CMK (cell line): ENCODE measurements around the gene DNAJB13.
A peak's percentile ranks its signal among the peaks of the same experiment; 100 is the strongest.
"Not testable (repeated sequence)": the region's sequence is repeated elsewhere in the genome, so short reads cannot be mapped to it uniquely, and the experiment has no call there.

ENCODE experiments used
- DNase-seq: peaks from one replicate; pipeline ENCODE4 v3.0.0-alpha.2; 2010; ENCODE audit warnings: low read depth

The DNAJB13 gene

DNA sequence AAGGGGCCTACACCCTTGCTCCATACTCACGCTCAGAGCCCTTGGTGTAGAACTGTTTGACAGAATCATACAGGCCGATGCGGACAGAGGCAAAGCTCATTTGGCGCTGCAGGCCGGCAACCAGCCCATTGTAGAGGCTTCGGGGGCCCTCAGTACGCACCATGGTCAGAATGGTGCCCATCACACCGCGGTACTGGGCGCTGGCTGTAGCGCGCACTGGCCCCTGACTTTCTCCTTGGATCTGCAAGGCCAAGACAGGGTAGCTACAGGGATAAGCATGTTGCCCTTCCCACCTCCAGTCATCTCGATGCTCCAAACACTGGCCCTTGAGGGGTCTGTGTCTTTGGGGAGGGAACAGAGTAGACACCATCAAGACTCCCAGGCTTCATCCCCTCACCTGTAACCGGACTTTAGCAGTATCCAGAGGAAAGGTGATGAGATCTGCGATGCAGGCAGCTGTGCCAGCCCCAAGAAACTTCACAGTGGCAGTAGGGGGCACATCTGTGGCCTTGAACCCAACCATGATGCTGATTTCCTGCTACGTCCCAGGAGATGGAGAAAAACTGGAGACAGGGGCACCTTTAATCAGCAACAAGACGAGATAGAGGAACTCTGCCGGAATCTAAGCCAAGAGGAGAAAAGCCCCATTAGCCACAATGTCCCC lies 27.2 kb downstream of the DNAJB13 start:
- no peak for DNase-seq

GRCh38 chr11:73978576-73979086 lies 27.8 kb downstream of the DNAJB13 start:
- no peak for DNase-seq

DNA sequence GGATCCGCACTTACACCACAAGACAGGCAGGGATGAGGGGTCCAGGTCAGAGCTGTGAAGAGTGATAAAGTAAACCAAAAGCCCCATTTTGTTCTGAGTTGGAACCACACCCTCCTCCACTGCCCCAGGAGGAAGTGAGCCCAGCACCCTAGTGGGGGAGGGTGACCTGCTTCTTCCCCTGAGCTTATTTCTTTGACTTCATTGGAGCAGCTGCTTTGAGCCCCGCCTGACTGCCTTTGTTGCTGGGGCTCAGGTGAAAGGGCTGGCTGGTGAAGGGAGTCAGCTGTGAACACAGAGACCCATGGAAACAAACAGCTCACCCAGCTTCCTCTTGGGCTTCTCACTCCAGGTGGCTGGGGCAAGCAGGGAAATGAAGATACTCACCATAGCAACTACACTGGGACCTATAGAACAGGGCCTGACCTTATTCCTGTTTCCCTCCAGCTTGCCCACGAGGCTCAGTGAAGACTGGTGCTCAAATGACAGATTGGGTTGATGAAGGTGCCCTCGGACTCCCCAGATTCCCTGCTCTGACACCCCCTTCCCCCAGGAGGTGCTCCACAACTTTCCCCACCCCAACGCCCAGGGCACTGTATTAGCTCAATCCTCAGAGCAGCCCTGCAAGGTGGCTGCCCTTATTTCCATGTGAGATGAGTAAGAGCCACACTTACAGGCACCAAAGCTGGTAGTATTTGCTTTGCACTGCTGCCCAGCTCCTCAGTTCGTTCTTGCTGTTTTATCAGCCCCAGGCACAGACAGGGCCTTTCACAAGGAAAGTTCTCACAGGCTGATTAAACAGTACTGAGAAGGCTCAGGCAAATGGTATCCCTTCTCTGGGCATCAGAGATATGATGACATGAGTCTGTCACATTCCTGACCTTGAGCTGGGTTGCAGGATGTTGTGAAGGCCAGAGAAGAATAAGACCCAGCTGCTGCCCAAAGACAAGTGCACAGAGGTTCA lies 29.5 kb downstream of the DNAJB13 start:
- DNase-seq, result no peak

DNA sequence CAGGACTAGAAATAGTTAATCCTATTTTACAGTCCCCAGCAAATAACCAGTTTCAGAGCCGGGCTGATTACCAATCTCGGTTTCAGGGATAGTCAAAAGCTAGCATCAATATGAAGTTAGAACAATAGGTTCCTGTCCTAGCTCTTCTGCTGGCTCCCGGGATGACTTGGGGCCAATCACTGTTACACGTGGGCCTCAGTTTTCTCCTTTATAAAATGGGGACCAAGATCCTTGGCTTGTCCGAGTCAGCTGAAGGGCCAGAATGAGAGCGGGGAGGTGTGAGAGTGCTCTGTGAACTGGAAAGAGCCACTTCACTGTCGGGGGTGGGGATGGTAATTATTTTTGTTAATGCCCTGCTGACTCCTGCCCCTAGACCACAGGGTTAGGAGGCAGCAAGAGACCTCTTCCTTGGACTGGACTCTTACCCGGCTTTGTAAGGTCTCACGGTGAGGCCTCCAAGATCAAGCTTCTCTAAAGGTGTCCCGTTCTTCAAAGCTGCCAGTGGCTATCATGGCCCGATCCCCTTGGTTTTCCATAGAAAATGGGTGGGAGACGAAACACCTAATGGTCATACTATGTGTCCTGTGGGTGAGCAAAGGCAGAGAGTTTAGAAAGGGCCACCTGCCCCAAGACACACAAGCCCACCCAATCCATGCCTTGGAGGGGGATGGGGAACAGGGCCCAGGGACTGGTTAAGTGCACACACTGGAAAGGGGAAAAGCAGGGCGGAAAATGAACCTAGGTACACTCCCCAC lies 30.4 kb downstream of the DNAJB13 start:
- no peak for DNase-seq

GRCh38 chr11:73982595-73982989 lies 31.8 kb downstream of the DNAJB13 start, which contains the start of gene UCP2:
UCP2 (minus strand) TSS chr11:73982843; CDS start chr11:73978378, 4,465 bp downstream.
- no peak for DNase-seq

GRCh38 chr11:73982990-73983740 lies 32.3 kb downstream of the DNAJB13 start:
- DNase-seq, result peak; percentile 98

DNA sequence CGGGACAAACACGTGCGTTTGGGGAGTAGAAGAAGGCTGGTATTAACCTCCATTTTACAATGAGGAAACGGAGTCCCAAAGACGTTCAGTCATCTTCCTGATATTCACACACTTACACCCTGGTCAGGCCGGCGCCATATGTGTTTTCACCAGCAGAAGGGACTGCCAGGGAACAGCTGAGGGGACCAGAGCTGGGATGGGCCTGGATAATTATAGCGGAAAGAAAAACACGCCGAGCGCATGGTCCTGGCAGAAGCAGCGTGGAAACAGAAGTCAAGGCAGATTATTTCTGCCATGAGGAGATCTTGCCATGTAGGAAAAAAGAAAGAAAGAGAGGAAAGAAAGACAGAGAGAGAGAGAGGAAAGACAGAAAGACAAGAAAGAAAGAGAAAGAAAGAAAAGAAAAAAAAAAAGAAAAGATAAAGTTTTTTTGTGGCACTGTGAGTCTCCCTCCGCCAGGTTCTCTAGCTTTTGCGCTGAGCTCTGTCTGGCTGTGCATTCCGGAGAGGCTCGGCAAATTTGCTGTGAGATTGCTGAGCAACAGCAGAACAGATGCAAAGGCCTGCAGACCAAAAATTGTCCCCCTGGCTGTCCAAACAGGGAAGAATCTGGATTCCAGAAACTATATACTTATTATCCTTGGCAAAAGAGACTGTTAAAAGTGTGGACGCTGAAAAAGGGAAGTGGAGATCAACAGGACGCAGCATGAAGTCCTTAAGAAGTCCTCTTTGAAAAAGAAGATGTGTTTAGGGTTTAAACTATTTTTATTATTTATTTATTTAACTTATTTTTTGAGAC lies 33.1 kb downstream of the DNAJB13 start:
- no peak for DNase-seq

GRCh38 chr11:73985661-73986060 lies 34.8 kb downstream of the DNAJB13 start:
- not testable (repeated sequence) for DNase-seq

- DNase-seq, result no peak
These were observed 37.4 kb downstream of the DNAJB13 start for GRCh38 chr11:73988227-73988626.

DNA sequence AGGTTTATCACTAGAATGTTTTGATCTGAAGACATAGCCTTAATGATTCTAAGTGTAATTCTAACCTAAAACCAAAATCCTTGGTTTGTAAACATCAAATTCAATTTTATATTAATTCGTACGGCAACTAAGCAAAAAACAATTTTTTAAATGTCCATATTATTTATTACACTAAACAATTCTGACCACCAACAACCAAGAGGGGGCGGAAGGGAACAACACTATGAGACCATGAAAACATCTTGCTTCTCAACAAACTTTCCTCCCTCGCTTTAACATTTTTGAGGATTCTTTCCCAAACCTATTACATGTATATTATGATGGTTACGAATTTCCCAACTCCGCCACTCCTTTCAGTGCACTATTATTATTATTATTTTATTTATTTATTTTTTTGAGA lies 38.3 kb downstream of the DNAJB13 start:
- no peak for DNase-seq

DNA sequence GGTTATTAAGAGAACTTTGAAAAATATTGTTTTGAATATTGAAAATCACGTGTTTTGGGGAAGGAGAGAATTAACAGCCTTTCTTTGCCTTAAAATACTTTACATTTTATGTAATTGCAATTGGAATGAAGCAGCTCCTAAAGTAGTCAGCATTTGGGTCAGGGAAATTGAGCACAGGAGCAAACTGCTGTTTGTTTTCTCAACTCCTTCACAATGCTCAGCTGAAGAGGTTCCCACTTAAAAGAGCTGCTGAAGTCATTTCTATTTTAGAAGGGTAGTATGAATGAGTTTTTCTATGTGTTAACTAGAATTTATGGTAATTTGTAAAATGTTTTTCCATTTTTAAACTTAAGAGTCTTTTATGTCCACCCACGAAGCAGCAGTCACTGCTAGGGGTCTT lies 39.9 kb downstream of the DNAJB13 start:
- DNase-seq, result no peak

DNA sequence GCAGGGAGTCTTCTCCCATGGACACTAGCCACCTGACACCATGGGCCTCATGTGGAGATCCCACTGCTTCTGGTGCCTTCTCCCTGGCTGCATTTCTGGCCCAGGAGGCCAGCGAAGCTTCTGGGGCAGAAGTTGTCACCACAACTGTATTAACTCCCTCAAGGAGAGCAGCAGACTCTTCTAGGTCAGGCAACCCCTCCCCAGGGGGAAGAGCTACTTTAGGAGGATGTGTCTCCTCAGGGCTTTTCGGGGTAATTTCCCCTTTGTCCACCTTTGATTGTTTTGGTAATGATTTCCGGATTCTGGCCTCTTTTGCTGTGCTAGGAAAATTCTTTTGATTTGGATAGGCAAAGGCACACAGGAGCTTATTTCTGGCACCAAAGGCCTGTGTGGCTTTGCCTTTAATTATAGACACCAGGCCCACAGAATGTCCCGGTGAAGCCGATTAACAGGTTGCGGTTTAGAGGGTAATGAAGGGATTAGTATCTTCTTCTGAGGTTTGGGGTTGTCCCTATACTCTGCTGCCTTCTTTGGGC lies 40.7 kb downstream of the DNAJB13 start:
- DNase-seq, result no peak

DNA sequence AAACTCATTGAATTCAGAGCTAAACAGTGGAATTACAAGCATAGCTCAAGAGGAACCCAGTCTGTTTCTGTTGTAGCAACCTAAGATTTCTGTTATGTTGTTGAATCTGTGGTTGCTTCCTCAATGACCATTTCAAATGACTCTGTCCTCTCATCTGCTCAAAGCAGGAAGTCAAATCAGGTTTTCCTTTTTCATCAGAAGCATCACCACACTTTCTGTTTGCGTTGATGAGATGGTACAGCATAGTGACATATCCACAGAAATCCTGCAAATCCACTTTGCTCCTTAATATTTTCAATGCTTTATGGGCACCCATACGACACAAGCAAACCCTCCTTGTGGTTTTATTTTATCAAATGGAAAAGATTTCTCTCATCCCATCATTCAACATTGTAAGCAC lies 44.4 kb downstream of the DNAJB13 start:
- no peak for DNase-seq

DNA sequence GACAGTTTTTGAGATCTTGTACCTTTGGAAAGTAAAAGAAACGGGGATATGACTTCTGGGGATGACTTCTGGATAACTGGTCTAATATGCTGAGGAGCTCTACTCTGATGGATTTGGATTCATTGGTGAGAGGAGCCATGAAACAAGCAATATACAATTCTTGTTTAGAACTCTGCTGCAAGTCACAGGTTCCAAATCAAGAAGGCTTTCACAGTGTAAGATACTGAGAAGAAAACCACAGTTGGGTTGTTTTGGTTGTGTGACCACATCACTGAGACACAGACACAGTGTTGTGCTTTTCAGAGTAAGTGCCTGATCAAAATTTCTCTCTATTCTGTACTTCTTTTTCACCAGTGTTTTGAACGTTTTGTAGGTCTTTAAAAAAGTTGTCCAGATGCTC lies 44.9 kb downstream of the DNAJB13 start:
- DNase-seq, result no peak

- DNase-seq, result no peak
These were observed 45.4 kb downstream of the DNAJB13 start for GRCh38 chr11:73996161-73996747.

- no peak for DNase-seq
These were observed 46.4 kb downstream of the DNAJB13 start for GRCh38 chr11:73997120-73997770.

DNA sequence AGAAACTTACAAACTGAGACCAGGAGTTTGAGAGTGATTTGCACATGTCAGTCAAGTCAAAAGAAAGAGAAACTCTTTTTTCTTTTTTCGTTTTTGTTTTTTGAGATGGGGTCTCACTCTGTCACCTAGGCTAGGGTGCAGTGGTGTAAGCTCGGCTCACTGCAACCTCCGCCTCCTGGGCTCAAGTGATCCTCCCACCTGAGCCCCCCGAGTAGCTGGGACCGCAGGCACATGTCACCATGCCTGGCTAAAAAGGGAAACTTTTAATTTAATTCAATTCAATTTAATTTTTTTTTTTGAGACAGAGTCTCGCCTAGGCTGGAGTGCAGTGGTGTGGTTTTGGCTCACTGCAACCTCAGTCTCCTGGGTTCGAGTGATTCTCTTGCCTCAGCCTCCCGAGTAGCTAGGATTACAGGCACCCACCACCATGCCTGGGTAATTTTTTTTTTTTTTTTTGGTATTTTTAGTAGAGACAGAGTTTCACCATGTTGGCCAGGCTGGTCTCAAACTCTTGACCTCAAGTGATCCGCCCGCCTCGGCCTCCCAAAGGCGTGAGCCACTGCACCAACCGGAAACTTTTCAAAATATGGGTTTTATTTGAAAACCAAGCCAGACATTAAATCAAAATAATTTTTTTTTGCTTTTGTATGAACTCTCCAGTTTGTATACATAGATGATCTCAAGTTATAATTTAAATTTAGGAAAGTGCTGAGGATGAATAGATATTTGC lies 48.2 kb downstream of the DNAJB13 start:
- DNase-seq, result no peak

- DNase-seq, result no peak
These were observed 48.9 kb downstream of the DNAJB13 start for GRCh38 chr11:73999581-74000306.
